K562 treated with DMSO at 1 percent for 48 hours (cell line): Measurements from ENCODE around the gene FPR3. TPM values are rescaled to one million over a fixed set of nuclear protein-coding genes. Genes with fewer than 3 reads are reported as not detected.

Experiments
- total RNA-seq: library from RNA; unstranded; fragments of 300-600 nt; gene quantifications from 2 replicates; pipeline ENCODE4 v1.2.3, GENCODE V29; 2022; ENCODE audit warnings: low replicate concordance; ENCODE audit errors: extremely low read depth

The FPR3 gene
- not detected in 2 replicates for total RNA-seq

DNA sequence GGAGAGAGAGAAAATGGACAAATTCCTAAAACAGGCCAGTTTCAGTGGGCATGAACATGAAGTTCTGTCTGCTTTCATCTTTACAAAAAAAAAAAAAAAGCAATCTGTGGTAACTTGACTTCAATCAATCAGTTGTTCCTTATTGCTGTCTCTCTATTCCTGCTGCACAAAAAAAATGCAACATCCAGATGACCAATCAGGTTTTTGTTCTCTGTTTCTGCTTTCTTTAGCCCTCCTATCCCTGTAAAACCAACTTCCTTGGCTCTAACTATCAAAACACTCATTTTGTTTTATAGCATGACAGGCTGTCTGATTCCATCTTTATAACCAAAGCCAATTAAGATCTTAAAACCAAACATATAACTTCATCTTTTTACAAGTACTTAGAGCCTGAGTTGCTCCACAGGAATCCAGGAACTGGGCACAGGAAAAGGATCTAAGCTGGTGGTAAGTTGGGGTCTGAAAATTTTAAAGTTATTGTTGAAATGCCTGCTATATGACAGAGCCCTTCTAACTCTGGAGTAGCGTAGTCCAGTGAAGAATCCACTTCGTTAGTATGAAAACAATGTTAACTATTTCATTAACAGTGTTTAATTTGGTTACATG is at the start of gene FPR3:
FPR3 (plus strand) TSS at position 273 of the 606 bp plus-strand sequence. CDS start 28,592 bp downstream, outside the sequence.

GRCh38 chr19:51751655-51752054 is 43.3 kb upstream of the FPR3 start, which contains the start of gene FPR1:
Gene FPR1 (minus strand): TSS chr19:51751878. CDS start chr19:51746994, 4,884 bp downstream.

GRCh38 chr19:51760697-51761356 is 34.1 kb upstream of the FPR3 start, which contains the start of gene FPR2:
Gene FPR2 (plus strand): TSS chr19:51761180. CDS start chr19:51768659, 7,479 bp downstream.

Other genes starting within 250 kb of the FPR3 start
- not detected in 2 replicates for gene ZNF175, start 223.9 kb upstream of the FPR3 start, total RNA-seq
- not detected in 2 replicates for gene SIGLEC5, start 164.8 kb upstream of the FPR3 start, total RNA-seq
- not detected in 2 replicates for gene SIGLEC14, start 148.3 kb upstream of the FPR3 start, total RNA-seq
- gene SPACA6, start 101.8 kb upstream of the FPR3 start, total RNA-seq, result not detected in 2 replicates
- gene HAS1, start 71.2 kb upstream of the FPR3 start, total RNA-seq, result not detected in 2 replicates
- gene FPR1, start 43.3 kb upstream of the FPR3 start, total RNA-seq, result not detected in 2 replicates
- not detected in 2 replicates for gene FPR2, start 34.0 kb upstream of the FPR3 start, total RNA-seq
- gene ZNF577, start 92.8 kb downstream of the FPR3 start, total RNA-seq, result not detected in 2 replicates
- gene ZNF649, start 109.9 kb downstream of the FPR3 start, total RNA-seq, result not detected in 2 replicates
- gene ZNF613, start 132.3 kb downstream of the FPR3 start, total RNA-seq, result not detected in 2 replicates
- not detected in 2 replicates for gene ZNF350, start 191.7 kb downstream of the FPR3 start, total RNA-seq
- gene ZNF615, start 213.1 kb downstream of the FPR3 start, total RNA-seq, result not detected in 2 replicates
- gene ZNF614, start 233.2 kb downstream of the FPR3 start, total RNA-seq, result not detected in 2 replicates